NB4 (cell line): ENCODE data around the gene MGMT.

Source experiments
- DNase-seq: peaks from one replicate; pipeline ENCODE4 v3.0.0; 2010; ENCODE audit warnings: low read depth
- H3K4me3 ChIP-seq: one replicate; pipeline ENCODE4 v1.5.1; 2011; ENCODE audit warnings: mild to moderate bottlenecking, low read depth, low read length, moderate library complexity
- MYC ChIP-seq: IDR thresholded peaks from 2 replicates; pipeline ENCODE4 v1.6.1; 2011; ENCODE audit warnings: low read depth, low read length
- POLR2A ChIP-seq: IDR thresholded peaks from 2 replicates; pipeline ENCODE4 v1.6.1; 2011; ENCODE audit warnings: mild to moderate bottlenecking; ENCODE audit not compliant: insufficient read length; ENCODE audit errors: extremely low read depth
- TF ChIP-seq, protein P1 (sequence below): IDR thresholded peaks from one replicate; pipeline ENCODE4 v1.5.1; 2012; ENCODE audit warnings: low read depth, low read length
- TF ChIP-seq, protein P2 (sequence below): IDR thresholded peaks from 2 replicates; pipeline ENCODE4 v1.6.1; 2011; ENCODE audit warnings: low read depth, low read length

MGMT gene

DNA sequence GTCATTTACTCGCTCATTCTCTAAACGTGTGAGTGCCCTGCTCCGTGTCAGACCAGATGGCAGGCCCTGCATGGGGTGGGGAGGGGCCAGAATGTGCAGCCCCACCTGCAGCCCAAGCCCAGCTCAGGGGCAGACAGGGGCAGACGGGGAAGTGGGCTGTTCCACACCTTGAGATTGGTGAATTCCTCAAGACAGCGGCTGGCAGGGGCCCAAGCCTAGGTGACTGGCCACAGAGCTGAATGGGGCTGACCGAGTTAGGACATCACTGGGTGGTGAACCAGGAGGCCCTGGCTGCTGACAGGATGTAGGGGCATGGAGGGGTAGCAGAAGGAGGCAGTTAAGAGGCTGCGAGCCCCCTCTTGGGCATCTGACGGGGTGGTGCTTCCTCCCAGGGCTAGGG, 79.1 kb downstream of the MGMT start:
- no peak for TF ChIP-seq MYC
- TF ChIP-seq, protein P1, sequence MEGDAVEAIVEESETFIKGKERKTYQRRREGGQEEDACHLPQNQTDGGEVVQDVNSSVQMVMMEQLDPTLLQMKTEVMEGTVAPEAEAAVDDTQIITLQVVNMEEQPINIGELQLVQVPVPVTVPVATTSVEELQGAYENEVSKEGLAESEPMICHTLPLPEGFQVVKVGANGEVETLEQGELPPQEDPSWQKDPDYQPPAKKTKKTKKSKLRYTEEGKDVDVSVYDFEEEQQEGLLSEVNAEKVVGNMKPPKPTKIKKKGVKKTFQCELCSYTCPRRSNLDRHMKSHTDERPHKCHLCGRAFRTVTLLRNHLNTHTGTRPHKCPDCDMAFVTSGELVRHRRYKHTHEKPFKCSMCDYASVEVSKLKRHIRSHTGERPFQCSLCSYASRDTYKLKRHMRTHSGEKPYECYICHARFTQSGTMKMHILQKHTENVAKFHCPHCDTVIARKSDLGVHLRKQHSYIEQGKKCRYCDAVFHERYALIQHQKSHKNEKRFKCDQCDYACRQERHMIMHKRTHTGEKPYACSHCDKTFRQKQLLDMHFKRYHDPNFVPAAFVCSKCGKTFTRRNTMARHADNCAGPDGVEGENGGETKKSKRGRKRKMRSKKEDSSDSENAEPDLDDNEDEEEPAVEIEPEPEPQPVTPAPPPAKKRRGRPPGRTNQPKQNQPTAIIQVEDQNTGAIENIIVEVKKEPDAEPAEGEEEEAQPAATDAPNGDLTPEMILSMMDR = no peak
- no peak for TF ChIP-seq POLR2A
- TF ChIP-seq, protein P2, sequence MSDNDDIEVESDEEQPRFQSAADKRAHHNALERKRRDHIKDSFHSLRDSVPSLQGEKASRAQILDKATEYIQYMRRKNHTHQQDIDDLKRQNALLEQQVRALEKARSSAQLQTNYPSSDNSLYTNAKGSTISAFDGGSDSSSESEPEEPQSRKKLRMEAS = no peak
- H3K4me3 ChIP-seq = no peak overlapping the region
- no peak for DNase-seq

DNA sequence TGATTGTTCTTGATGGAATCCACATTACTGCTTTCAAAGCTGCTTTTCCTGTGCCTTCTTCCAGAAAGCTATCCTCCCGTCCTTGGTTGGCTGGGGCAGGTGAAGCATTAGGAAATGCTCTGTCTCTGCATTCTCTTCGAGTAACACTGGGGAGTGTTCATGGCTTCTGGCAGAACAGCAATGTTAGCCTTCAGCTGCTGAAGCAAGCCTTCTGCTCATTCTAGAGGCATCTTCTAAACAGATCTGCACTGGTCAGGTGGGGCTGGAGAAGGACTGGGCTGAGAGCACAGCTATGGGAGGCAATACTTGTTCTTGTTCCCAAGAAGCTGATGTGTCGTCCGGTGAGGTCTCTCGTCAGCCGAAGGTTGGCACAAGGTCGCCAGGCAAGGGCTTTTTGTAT, 80.6 kb downstream of the MGMT start:
- DNase-seq = no peak
- no peak for TF ChIP-seq MYC
- no peak for TF ChIP-seq POLR2A
- TF ChIP-seq, protein P2 = no peak
- TF ChIP-seq, protein P1 = no peak
- H3K4me3 ChIP-seq = no peak overlapping the region

DNA sequence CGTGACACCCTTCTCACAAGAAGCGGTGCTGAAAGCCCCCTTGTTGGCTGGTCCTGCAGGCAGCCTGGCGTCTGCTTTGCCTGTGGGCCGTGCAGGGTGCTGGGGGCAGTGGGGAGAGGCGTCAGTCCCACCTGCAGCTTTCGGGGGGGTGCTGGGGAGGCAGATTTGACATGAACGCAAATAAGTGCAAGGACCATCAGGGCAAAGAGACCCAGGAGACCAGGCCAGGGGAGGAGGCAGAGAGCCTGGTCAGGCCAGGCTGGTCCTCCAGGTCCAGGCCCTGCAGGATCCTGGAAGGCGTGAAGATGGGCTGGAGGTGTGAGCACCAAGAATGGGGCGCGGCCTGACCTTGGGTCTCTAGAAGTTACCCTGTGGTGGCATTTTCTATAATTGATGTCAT, 81.6 kb downstream of the MGMT start:
- H3K4me3 ChIP-seq = no peak overlapping the region
- DNase-seq = no peak
- TF ChIP-seq, protein P1 = no peak
- TF ChIP-seq MYC (no peak), POLR2A (no peak)
- TF ChIP-seq, protein P2 = no peak

DNA sequence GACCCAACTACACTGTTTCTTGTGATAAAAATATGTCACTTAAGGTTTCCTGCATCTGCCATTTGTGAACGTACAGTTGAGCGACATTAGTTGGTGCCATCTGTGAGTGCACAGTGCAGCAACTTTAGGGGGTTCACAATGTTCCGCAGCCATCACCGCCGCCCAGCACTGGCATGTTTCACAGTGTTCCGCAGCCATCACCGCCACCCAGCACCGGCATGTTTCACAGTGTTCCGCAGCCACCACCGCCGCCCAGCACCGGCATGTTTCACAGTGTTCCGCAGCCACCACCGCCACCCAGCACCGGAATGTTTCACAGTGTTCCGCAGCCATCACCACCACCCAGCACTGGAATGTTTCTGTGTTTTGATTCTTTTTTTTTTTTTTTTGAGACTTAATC, 83.0 kb downstream of the MGMT start:
- TF ChIP-seq, protein P1 = no peak
- TF ChIP-seq, protein P2 = no peak
- no peak for TF ChIP-seq MYC
- TF ChIP-seq POLR2A = no peak
- no peak for DNase-seq
- no peak overlapping the region for H3K4me3 ChIP-seq

DNA sequence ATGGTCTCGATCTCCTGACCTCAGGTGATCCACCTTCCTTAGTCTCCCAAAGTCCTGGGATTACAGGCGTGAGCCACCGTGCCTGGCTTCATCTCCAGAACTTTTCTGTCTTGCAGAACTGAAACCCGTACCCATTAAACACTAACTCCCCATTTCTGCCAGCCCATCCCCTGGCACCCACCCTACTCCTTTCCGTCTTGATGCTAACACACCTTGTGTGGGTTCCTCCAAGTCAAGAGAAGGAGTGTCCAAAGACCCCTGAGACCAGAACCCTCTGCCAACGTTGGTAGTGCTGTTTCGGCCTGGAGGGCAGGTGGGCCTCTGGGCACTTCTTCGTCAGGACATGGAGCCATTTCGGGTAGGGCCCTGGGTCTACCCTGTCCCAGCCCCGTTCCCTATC, 83.6 kb downstream of the MGMT start:
- no peak for DNase-seq
- H3K4me3 ChIP-seq = no peak overlapping the region
- no peak for TF ChIP-seq POLR2A
- TF ChIP-seq, protein P2 = no peak
- TF ChIP-seq, protein P1 = no peak
- no peak for TF ChIP-seq MYC

DNA sequence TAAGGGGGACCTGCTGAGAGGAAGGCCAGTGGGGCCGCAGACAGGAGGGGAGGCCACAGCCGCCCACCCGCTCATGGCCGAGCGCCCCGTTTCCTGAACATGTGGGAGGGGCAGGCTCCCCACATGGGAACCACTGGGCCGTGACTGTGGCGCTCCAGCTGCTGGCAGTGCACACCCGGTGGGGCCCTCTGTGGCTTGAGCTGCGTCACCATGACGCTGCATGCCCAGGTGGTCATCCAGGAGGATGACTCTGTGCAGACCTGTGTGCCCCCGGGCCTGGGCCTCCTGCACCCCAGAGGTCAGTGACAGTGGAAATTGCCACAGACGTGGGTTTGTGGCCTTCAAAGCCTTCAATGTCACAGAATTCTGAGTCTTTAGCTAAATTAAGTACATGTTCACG, 85.1 kb downstream of the MGMT start:
- no peak for DNase-seq
- TF ChIP-seq POLR2A = no peak
- TF ChIP-seq, protein P2 = no peak
- no peak overlapping the region for H3K4me3 ChIP-seq
